Endodermal cell (in vitro differentiated cells): ENCODE results near the gene CHD9NB. TPM values are rescaled to one million over a fixed set of nuclear protein-coding genes. Genes with fewer than 3 reads are reported as not detected.
"Not testable (repeated sequence)": the region's sequence is repeated elsewhere in the genome, so short reads cannot be mapped to it uniquely, and the experiment has no call there.

Experiments
- DNase-seq: peaks from one replicate; pipeline ENCODE4 v3.0.0-alpha.2; 2017
- H3K27ac ChIP-seq: 2 replicates; pipeline ENCODE4 v1.5.1; 2013; ENCODE audit warnings: mild to moderate bottlenecking, low read depth, low read length, moderate library complexity
- H3K27me3 ChIP-seq: 2 replicates; pipeline ENCODE4 v1.6.1; 2013; ENCODE audit warnings: mild to moderate bottlenecking, low read length, moderate library complexity; ENCODE audit not compliant: insufficient read depth, control insufficient read depth, poor library complexity, severe bottlenecking
- H3K36me3 ChIP-seq: 2 replicates; pipeline ENCODE4 v1.7.0; 2013; ENCODE audit warnings: mild to moderate bottlenecking, low read length, moderate library complexity; ENCODE audit not compliant: control insufficient read depth, insufficient read depth
- H3K4me1 ChIP-seq: one replicate; pipeline ENCODE4 v1.7.0; 2013; ENCODE audit warnings: low read length; ENCODE audit not compliant: control insufficient read depth, insufficient read depth
- H3K4me3 ChIP-seq: 2 replicates; pipeline ENCODE4 v1.5.1; 2013; ENCODE audit warnings: mild to moderate bottlenecking, low read length, moderate library complexity
- H3K9ac ChIP-seq: 2 replicates; pipeline ENCODE4 v1.6.1; 2013; ENCODE audit warnings: mild to moderate bottlenecking, low read length, moderate library complexity; ENCODE audit not compliant: poor library complexity, severe bottlenecking; ENCODE audit errors: extremely low read depth
- H3K9me3 ChIP-seq: 2 replicates; pipeline ENCODE4 v1.6.1; 2013; ENCODE audit warnings: mild to moderate bottlenecking, low read length, moderate library complexity; ENCODE audit not compliant: control insufficient read depth
- H3K27ac Mint-ChIP-seq: 2 replicates; pipeline ENCODE4 v1.8.0; 2020; ENCODE audit warnings: mixed read lengths
- H3K27me3 Mint-ChIP-seq: 2 replicates; pipeline ENCODE4 v1.8.0; 2021; ENCODE audit warnings: mild to moderate bottlenecking, mixed read lengths; ENCODE audit not compliant: insufficient read depth
- H3K36me3 Mint-ChIP-seq: 2 replicates; pipeline ENCODE4 v1.8.0; 2020; ENCODE audit warnings: low read depth, mixed read lengths
- H3K4me1 Mint-ChIP-seq: 2 replicates; pipeline ENCODE4 v1.8.0; 2020; ENCODE audit warnings: mixed read lengths
- H3K4me3 Mint-ChIP-seq: 2 replicates; pipeline ENCODE4 v1.8.0; 2020; ENCODE audit warnings: mild to moderate bottlenecking, moderate library complexity, mixed read lengths
- H3K9me3 Mint-ChIP-seq: 2 replicates; pipeline ENCODE4 v1.8.0; 2020; ENCODE audit warnings: mild to moderate bottlenecking, mixed read lengths
- WGBS, 2 experiments: methylation state at CpG; one replicate each; pipeline versions ENCODE4 v1.1.5 to v1.1.7; 2013; ENCODE audit warnings: missing lambda C conversion rate in 2 of 2, mixed read lengths in 1 of 2; ENCODE audit not compliant: insufficient coverage in 1 of 2, insufficient read length in 1 of 2; 5-methylcytosine and 5-hydroxymethylcytosine counted together
- total RNA-seq, 2 donors: library from RNA; stranded (reverse); fragmentation: NEBNext Ultra II Directional in 1 of 2; extraction: Animal tissue kit (Norgen Biotek cat#: 25700) in 1 of 2; gene quantifications; 2 replicates in 1 of 2; 3 replicates in 1 of 2; pipeline ENCODE4 v1.2.1, GENCODE V29; 2021
- TF ChIP-seq, protein P1 (sequence below): fragments of 200-600 bp; sonication (generic); conservative IDR thresholded peaks from 2 replicates; pipeline ENCODE4 v1.5.0; 2021; ENCODE audit warnings: antibody characterized with exemption, mild to moderate bottlenecking

The CHD9NB gene
- total RNA-seq, 2 donors from 2014 or later: 13.1 to 14.9 TPM

DNA sequence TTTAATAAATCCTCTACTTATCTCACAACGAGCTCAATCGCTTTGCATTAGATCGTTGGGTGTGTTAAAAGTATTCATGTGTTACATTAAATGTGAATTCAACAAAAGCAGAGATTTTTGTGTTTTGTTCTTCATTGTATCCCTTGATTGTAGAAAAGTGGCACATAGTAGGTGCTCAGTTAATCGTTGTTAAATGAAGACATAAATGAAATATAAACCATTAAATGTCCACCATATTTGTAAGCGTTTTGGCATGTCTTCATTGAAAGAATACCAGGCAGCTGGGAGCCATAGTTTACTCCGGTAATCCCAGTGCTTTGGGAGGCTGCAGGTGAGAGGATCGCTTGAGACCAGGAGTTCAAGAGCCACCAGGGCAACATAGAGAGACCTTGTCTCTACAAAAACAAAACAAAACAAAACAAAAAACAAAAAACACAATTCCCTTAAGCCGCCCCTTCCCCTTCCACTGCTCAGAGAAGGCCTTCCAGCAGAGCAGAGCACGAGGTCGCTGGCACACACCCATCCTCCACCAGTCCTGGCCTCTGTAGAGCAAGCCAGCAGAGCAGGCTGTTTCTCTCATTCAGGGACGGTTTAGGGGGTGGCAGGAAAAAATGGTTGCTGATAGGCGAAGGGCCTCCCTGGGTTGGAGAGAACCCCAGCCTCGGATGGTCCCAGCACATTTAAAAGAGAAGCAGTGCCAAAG, 1.4 kb upstream of the CHD9NB start:
- Histone ChIP-seq H3K4me3 (peak overlapping the region; percentile 60), H3K9ac (no peak overlapping the region), H3K27me3 (no peaks in the 10 kb centered on the region), H3K27ac (no peak overlapping the region), H3K4me1 (no peaks in the 10 kb centered on the region), H3K36me3 (no peaks in the 10 kb centered on the region), H3K9me3 (no peaks in the 10 kb centered on the region)
- Mint-ChIP-seq H3K9me3 (peaks cover 2% of the 10 kb centered on the region), H3K27me3 (peaks cover 8% of the 10 kb centered on the region), H3K4me1 (peaks cover 13% of the 10 kb centered on the region), H3K36me3 (no peaks in the 10 kb centered on the region), H3K4me3 (peak overlapping the region; percentile 70), H3K27ac (peak overlapping the region; percentile 53)
- WGBS, 2 experiments: 80 to 81% methylated on average over 4 to 13 of the region's 13 CpGs
- TF ChIP-seq, protein P1, sequence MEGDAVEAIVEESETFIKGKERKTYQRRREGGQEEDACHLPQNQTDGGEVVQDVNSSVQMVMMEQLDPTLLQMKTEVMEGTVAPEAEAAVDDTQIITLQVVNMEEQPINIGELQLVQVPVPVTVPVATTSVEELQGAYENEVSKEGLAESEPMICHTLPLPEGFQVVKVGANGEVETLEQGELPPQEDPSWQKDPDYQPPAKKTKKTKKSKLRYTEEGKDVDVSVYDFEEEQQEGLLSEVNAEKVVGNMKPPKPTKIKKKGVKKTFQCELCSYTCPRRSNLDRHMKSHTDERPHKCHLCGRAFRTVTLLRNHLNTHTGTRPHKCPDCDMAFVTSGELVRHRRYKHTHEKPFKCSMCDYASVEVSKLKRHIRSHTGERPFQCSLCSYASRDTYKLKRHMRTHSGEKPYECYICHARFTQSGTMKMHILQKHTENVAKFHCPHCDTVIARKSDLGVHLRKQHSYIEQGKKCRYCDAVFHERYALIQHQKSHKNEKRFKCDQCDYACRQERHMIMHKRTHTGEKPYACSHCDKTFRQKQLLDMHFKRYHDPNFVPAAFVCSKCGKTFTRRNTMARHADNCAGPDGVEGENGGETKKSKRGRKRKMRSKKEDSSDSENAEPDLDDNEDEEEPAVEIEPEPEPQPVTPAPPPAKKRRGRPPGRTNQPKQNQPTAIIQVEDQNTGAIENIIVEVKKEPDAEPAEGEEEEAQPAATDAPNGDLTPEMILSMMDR: no peak
- no peak for DNase-seq

DNA sequence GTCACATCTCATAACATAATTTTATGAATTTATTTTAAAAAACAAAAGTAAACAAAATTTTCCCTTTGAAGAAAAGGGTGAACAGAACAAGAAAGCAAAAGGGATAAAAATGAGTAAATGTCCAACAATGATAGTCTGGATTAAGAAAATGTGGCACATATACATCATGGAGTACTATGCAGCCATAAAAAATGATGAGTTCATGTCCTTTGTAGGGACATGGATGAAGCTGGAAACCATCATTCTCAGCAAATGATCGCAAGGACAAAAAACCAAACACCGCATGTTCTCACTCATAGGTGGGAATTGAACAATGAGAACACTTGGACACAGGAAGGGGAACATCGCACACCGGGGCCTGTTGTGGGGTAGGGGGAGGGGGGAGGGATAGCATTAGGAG, 1.4 kb downstream of the CHD9NB start:
- H3K36me3 Mint-ChIP-seq, H3K36me3 ChIP-seq, H3K27ac Mint-ChIP-seq, H3K4me3 Mint-ChIP-seq, H3K4me1 ChIP-seq, H3K27me3 ChIP-seq, H3K27ac ChIP-seq, DNase-seq, H3K9ac ChIP-seq, H3K4me3 ChIP-seq: not testable (repeated sequence)
- Mint-ChIP-seq H3K4me1 (peaks cover 11% of the 10 kb centered on the region), H3K9me3 (peaks cover 20% of the 10 kb centered on the region), H3K27me3 (peaks cover 18% of the 10 kb centered on the region)
- no CpG with 5 or more reads among the region's 4 CpGs for WGBS, 2 experiments
- peaks cover 12% of the 10 kb centered on the region for H3K9me3 ChIP-seq

DNA sequence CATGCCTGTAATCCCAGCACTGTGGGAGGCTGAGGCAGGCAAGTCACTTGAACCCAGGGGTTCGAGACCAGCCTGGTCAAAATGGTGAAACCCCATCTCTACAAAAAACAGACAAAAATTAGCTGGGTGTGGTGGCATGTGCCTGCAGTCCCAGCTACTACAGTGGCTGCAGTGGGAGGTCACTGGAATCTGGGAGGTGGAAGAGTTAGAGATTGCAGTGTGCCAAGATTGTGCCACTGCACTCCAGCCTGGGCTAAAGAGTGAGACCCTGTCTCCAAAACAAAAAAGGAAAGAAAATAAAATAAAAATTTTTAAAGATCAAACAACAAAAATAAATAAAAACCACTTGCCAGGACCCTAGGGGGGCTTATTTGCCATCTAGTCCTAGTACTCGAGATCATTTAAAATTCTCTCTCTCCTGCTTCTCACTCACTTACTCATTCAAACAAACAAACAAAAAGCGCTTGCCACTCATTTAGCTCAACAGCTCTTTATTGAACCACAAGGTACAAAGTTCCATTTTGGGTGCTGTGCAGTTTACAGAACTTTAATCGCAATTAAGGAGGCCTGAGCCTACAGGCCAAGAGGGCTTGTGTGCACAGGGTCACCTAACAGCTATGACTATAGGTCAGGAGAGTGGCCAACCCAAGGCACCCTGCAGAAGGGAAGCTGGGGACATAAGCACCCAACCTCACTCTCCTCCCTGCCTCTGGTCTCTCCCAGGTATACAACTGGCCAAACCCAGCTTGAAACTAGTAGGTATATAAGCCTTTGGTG, 4.4 kb downstream of the CHD9NB start:
- peaks cover 23% of the 10 kb centered on the region for H3K9me3 Mint-ChIP-seq
- TF ChIP-seq, protein P1: no peak

DNA sequence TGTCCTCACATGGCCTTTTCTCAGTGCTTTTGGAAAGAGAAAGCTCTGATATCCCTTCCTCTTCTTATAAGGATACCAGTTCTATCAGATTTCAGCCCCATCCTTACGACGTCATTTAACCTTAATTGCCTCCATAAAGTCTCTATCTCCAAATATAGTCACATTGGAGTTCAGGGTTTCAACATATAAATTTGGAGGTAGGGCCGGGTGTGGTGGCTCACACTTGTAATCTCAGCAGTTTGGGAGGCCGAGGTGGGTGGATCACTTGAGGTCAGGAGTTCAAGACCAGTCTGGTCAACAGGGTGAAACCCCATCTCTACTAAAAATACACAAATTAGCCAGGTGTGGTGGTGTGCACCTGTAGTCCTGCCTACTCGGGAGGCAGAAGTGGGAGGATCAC, 5.2 kb downstream of the CHD9NB start:
- H3K4me3 Mint-ChIP-seq, H3K27ac Mint-ChIP-seq: not testable (repeated sequence)
- 93 to 100% methylated on average over 2 to 5 of the region's 5 CpGs for WGBS, 2 experiments

More for the DNA sequence above, 4.4 kb downstream of the CHD9NB start:
- Mint-ChIP-seq H3K27ac (no peak overlapping the region), H3K36me3 (peaks cover 7% of the 10 kb centered on the region), H3K27me3 (peaks cover 18% of the 10 kb centered on the region), H3K4me3 (no peak overlapping the region), H3K4me1 (peaks cover 28% of the 10 kb centered on the region)
- Histone ChIP-seq H3K27me3 (no peaks in the 10 kb centered on the region), H3K4me1 (peaks cover 11% of the 10 kb centered on the region), H3K27ac (no peak overlapping the region), H3K36me3 (no peaks in the 10 kb centered on the region), H3K9me3 (peaks cover 12% of the 10 kb centered on the region), H3K9ac (no peak overlapping the region), H3K4me3 (no peak overlapping the region)
- DNase-seq: no peak
- WGBS, 2 experiments: 83 to 90% methylated on average over 2 to 4 of the region's 4 CpGs

More for the DNA sequence above, 5.2 kb downstream of the CHD9NB start:
- H3K27me3 ChIP-seq, H3K36me3 Mint-ChIP-seq, H3K9ac ChIP-seq, H3K27ac ChIP-seq, H3K36me3 ChIP-seq, DNase-seq: not testable (repeated sequence)
- peaks cover 36% of the 10 kb centered on the region for H3K4me1 Mint-ChIP-seq
- H3K27me3 Mint-ChIP-seq: peaks cover 18% of the 10 kb centered on the region
- H3K9me3 ChIP-seq: peaks cover 12% of the 10 kb centered on the region
- H3K9me3 Mint-ChIP-seq: peaks cover 23% of the 10 kb centered on the region
- H3K4me3 ChIP-seq: peak overlapping the region; percentile 10
- peaks cover 11% of the 10 kb centered on the region for H3K4me1 ChIP-seq
